H1 (cell line): ENCODE measurements around the gene AZGP1. TPM values are rescaled to one million over a fixed set of nuclear protein-coding genes. Genes with fewer than 3 reads are reported as not detected.
A peak's percentile ranks its signal among the peaks of the same experiment; 100 is the strongest.

Source experiments
- CTCF ChIA-PET: fragments of 300-600 bp; sonication (Branson Sonifier 250); formaldehyde crosslinking; loops from one replicate; lab custom pipeline; 2021; ENCODE audit not compliant: partially characterized antibody; lab: Charles Lee
- POLR2A ChIA-PET: fragments of 300-600 bp; sonication (Branson Sonifier 250); formaldehyde crosslinking; loops from one replicate; lab custom pipeline; 2021; ENCODE audit warnings: inconsistent platforms; ENCODE audit not compliant: partially characterized antibody; lab: Charles Lee
- DNase-seq, 2 experiments: peaks; one replicate each; pipeline versions ENCODE4 v3.0.0 to v3.0.0-alpha.2; 2010 to 2022; ENCODE audit warnings: low spot score in 2 of 2, low read depth in 1 of 2, mixed read lengths in 1 of 2
- FAIRE-seq: peaks from 2 replicates; lab custom pipeline; 2011; peaks lifted over from hg19 to GRCh38; lab: Jason Lieb, UNC
- H2AFZ ChIP-seq: 2 replicates; pipeline ENCODE4 v1.8.1; 2012; ENCODE audit warnings: low read length, inconsistent platforms
- H2AK5ac ChIP-seq: 2 replicates; pipeline ENCODE4 v1.6.1; 2013; ENCODE audit warnings: low read depth, low read length
- H2BK120ac ChIP-seq: replicated peaks from 2 replicates; pipeline ENCODE3; 2013; ENCODE audit warnings: low read depth, low read length, inconsistent platforms
- H2BK12ac ChIP-seq: 2 replicates; pipeline ENCODE4 v1.6.1; 2013; ENCODE audit warnings: low read depth, low read length
- H2BK15ac ChIP-seq: 2 replicates; pipeline ENCODE4 v1.6.1; 2013; ENCODE audit warnings: low read length
- H2BK20ac ChIP-seq: 2 replicates; pipeline ENCODE4 v1.6.1; 2013; ENCODE audit warnings: low read length
- H2BK5ac ChIP-seq: 2 replicates; pipeline ENCODE4 v1.6.1; 2013; ENCODE audit warnings: low read depth, low read length
- H3K14ac ChIP-seq: 2 replicates; pipeline ENCODE4 v1.6.1; 2013; ENCODE audit warnings: inconsistent platforms; ENCODE audit not compliant: insufficient read length
- H3K18ac ChIP-seq: 2 replicates; pipeline ENCODE4 v1.6.1; 2013; ENCODE audit warnings: low read length; ENCODE audit errors: extremely low read depth
- H3K23ac ChIP-seq: 2 replicates; pipeline ENCODE4 v1.6.1; 2013; ENCODE audit warnings: inconsistent platforms; ENCODE audit not compliant: insufficient read length
- H3K23me2 ChIP-seq: 2 replicates; pipeline ENCODE4 v1.6.1; 2013; ENCODE audit warnings: low read depth, low read length
- H3K27ac ChIP-seq: 2 replicates; pipeline ENCODE4 v1.6.1; 2011; ENCODE audit warnings: low read depth, low read length, inconsistent platforms
- H3K27me3 ChIP-seq, 4 experiments: replicated peaks in 1 of 4; 1 replicate in 1 of 4; 2 replicates in 3 of 4; pipeline versions ENCODE4 v1.6.1 to v1.8.1; 2011 to 2013; ENCODE audit warnings: low read length in 3 of 4, mild to moderate bottlenecking in 3 of 4, inconsistent platforms in 2 of 4, mixed read lengths in 2 of 4, moderate library complexity in 1 of 4; ENCODE audit not compliant: control insufficient read depth in 3 of 4, insufficient read depth in 3 of 4; ENCODE audit errors: extremely low read depth in 1 of 4
- H3K36me3 ChIP-seq, 4 experiments: 2 replicates each; pipeline versions ENCODE4 v1.6.1 to v1.8.1; 2011 to 2013; ENCODE audit warnings: mild to moderate bottlenecking in 4 of 4, low read length in 3 of 4, moderate library complexity in 2 of 4, control low read depth in 1 of 4, inconsistent platforms in 1 of 4; ENCODE audit not compliant: insufficient read depth in 4 of 4, control insufficient read depth in 2 of 4
- H3K4ac ChIP-seq: replicated peaks from 2 replicates; pipeline ENCODE3; 2013; ENCODE audit warnings: low read length, low read depth, mixed read lengths, inconsistent platforms; ENCODE audit not compliant: insufficient read length
- H3K4me1 ChIP-seq, 4 experiments: replicated peaks in 1 of 4; 1 replicate in 1 of 4; 2 replicates in 3 of 4; pipeline versions ENCODE4 v1.6.1 to v1.8.1; 2011 to 2013; ENCODE audit warnings: low read length in 3 of 4, inconsistent platforms in 2 of 4, mixed read lengths in 1 of 4; ENCODE audit not compliant: insufficient read depth in 4 of 4, control insufficient read depth in 3 of 4
- H3K4me2 ChIP-seq, 2 experiments: 2 replicates each; pipeline versions ENCODE4 v1.6.1 to v1.8.1; 2011 to 2013; ENCODE audit warnings: low read depth in 2 of 2, low read length in 2 of 2, control low read depth in 1 of 2, inconsistent platforms in 1 of 2, mild to moderate bottlenecking in 1 of 2; ENCODE audit not compliant: insufficient read depth in 1 of 2
- H3K4me3 ChIP-seq, 4 experiments: fragments of 200-600, 300-600 bp in 1 of 4; sonication (generic), shearing (Covaris generic), sonication (Bioruptor Twin) in 1 of 4; 2 replicates each; pipeline versions ENCODE4 v1.5.1 to v1.8.1; 2011 to 2016; ENCODE audit warnings: low read length in 4 of 4, low read depth in 3 of 4, control low read depth in 2 of 4, inconsistent platforms in 2 of 4, mild to moderate bottlenecking in 2 of 4, mixed read lengths in 1 of 4, moderate library complexity in 1 of 4; ENCODE audit not compliant: insufficient read depth in 2 of 4; ENCODE audit errors: extremely low read depth in 1 of 4
- H3K56ac ChIP-seq: replicated peaks from 2 replicates; pipeline ENCODE3; 2013; ENCODE audit warnings: low read depth, mild to moderate bottlenecking, mixed read lengths, low read length, inconsistent platforms; ENCODE audit not compliant: insufficient read length
- H3K79me1 ChIP-seq: 2 replicates; pipeline ENCODE4 v1.6.1; 2013; ENCODE audit warnings: low read depth, low read length, control low read depth
- H3K79me2 ChIP-seq, 2 experiments: 2 replicates each; pipeline versions ENCODE4 v1.6.1 to v1.8.1; 2012 to 2013; ENCODE audit warnings: low read length in 2 of 2, mild to moderate bottlenecking in 2 of 2, inconsistent platforms in 1 of 2; ENCODE audit not compliant: insufficient read depth in 2 of 2, control insufficient read depth in 1 of 2
- H3K9ac ChIP-seq, 4 experiments: replicated peaks in 1 of 4; 1 replicate in 1 of 4; 2 replicates in 3 of 4; pipeline versions ENCODE4 v1.6.1 to v1.8.1; 2011 to 2013; ENCODE audit warnings: low read depth in 3 of 4, low read length in 3 of 4, control low read depth in 2 of 4, mild to moderate bottlenecking in 2 of 4, moderate library complexity in 2 of 4, inconsistent platforms in 1 of 4; ENCODE audit errors: extremely low read depth in 1 of 4
- H3K9me3 ChIP-seq, 2 experiments: 2 replicates each; pipeline versions ENCODE4 v1.6.1 to v1.8.1; 2012 to 2013; ENCODE audit warnings: mild to moderate bottlenecking in 2 of 2, moderate library complexity in 2 of 2, control low read depth in 1 of 2, inconsistent platforms in 1 of 2, low read depth in 1 of 2, low read length in 1 of 2, mixed read lengths in 1 of 2; ENCODE audit not compliant: insufficient read depth in 2 of 2
- H4K20me1 ChIP-seq, 2 experiments: replicated peaks in 1 of 2; 2 replicates each; pipeline versions ENCODE3 to v1.8.1; 2011 to 2013; ENCODE audit warnings: inconsistent platforms in 2 of 2, low read length in 2 of 2, mild to moderate bottlenecking in 1 of 2; ENCODE audit not compliant: insufficient read depth in 2 of 2, control insufficient read depth in 1 of 2
- H4K5ac ChIP-seq: 2 replicates; pipeline ENCODE4 v1.6.1; 2013; ENCODE audit warnings: low read length, low read depth, mixed read lengths, inconsistent platforms; ENCODE audit not compliant: insufficient read length
- H4K8ac ChIP-seq: 2 replicates; pipeline ENCODE4 v1.8.0; 2013; ENCODE audit warnings: mild to moderate bottlenecking, moderate library complexity, low read length, inconsistent platforms; ENCODE audit not compliant: insufficient read depth; ENCODE audit errors: extremely low read depth
- H4K91ac ChIP-seq: replicated peaks from 2 replicates; pipeline ENCODE3; 2013; ENCODE audit warnings: low read length, mixed read lengths, inconsistent platforms; ENCODE audit not compliant: insufficient read length
- WGBS, 2 experiments: shearing (Covaris generic) in 1 of 2; methylation state at CpG; one replicate each; pipeline versions ENCODE4 v1.1.6 to v1.1.7; 2013 to 2015; ENCODE audit warnings: low lambda C conversion rate in 2 of 2, mixed read lengths in 2 of 2, inconsistent platforms in 1 of 2, low coverage in 1 of 2, missing lambda C conversion rate in 1 of 2; ENCODE audit not compliant: insufficient replicate concordance in 2 of 2, insufficient coverage in 1 of 2, insufficient read length in 1 of 2; ENCODE audit errors: extremely low coverage in 1 of 2, missing lambda C conversion rate in 1 of 2; 5-methylcytosine and 5-hydroxymethylcytosine counted together
- polyA plus RNA-seq, 7 experiments: library from polyadenylated mRNA; depleted of rRNA in 3 of 7; stranded (reverse) in 5 of 7; unstranded in 2 of 7; fragments of >200 nt in 5 of 7; fragments of 200-250 nt in 2 of 7; gene quantifications; 1 replicate in 5 of 7; 2 replicates in 1 of 7; 4 replicates in 1 of 7; pipeline versions ENCODE4 v1.2.1 to v1.2.3, GENCODE V29; 2011 to 2013; ENCODE audit warnings: missing spikeins in 2 of 7, mixed read lengths in 2 of 7
- total RNA-seq: library from RNA; stranded (reverse); fragmentation: NEBNext Ultra II Directional; extraction: Animal tissue kit (Norgen Biotek cat#: 25700); gene quantifications from 2 replicates; pipeline ENCODE4 v1.2.1, GENCODE V29; 2021

The AZGP1 gene
- total and polyA plus RNA-seq, 2 of the 8 experiments (the other 6 are each of a cell fraction or from before 2014, with no cell fraction given), result 0.52 to 0.68 TPM

GRCh38 chr7:99930376-99930775, 45.5 kb downstream of the AZGP1 start:
- FAIRE-seq, result no peak

More at GRCh38 chr7:99930376-99930775, 45.5 kb downstream of the AZGP1 start:
- H3K4me3 ChIP-seq, result no peak overlapping the region
- no peak overlapping the region for H3K4ac ChIP-seq
- no peak overlapping the region for H4K8ac ChIP-seq
- no peak overlapping the region for H3K23ac ChIP-seq
- H3K36me3 ChIP-seq, result no peaks in the 10 kb centered on the region
- no peak overlapping the region for H3K14ac ChIP-seq
- no peak for DNase-seq
- no peaks in the 10 kb centered on the region for H3K79me2 ChIP-seq
- no peak overlapping the region for H2BK15ac ChIP-seq
- peaks cover 2 to 10% (median 4%) of the 10 kb centered on the region in 4 experiments; a peak in 5 of 7 replicates for H3K4me1 ChIP-seq
- H3K27ac ChIP-seq, result no peak overlapping the region
- no peak overlapping the region for H4K5ac ChIP-seq
- H3K9ac ChIP-seq, result no peak overlapping the region
- H3K18ac ChIP-seq, result no peak overlapping the region
- no peak overlapping the region for H2BK12ac ChIP-seq
- no peak overlapping the region for H2AK5ac ChIP-seq
- no peak overlapping the region for H2BK120ac ChIP-seq
- ChIA-PET CTCF (interaction anchor here (1.1 to 2.7 kb wide), 14 partner anchors 11 to 119 kb away, joined by 3 to 27 read pairs (median 6); partner anchors contain the start of gene ZSCAN21), POLR2A (interaction anchor here (1.9 to 3.4 kb wide), 2 partner anchors 13 to 171 kb away, joined by 4 to 45 read pairs; partner anchors contain the start of genes AP4M1 and MCM7)
- H3K27me3 ChIP-seq, result no peaks in the 10 kb centered on the region
- H3K4me2 ChIP-seq, result peak overlapping the region in 1 of 2 experiments; percentile 9; a peak in 1 of 4 replicates
- no peaks in the 10 kb centered on the region for H3K79me1 ChIP-seq
- H3K9me3 ChIP-seq, result no peaks in the 10 kb centered on the region
- no peak overlapping the region for H2BK5ac ChIP-seq
- H3K56ac ChIP-seq, result no peak overlapping the region
- H2BK20ac ChIP-seq, result no peak overlapping the region
- no peak overlapping the region for H2AFZ ChIP-seq
- H4K91ac ChIP-seq, result peak overlapping the region; percentile 84
- no peaks in the 10 kb centered on the region for H3K23me2 ChIP-seq
- no peaks in the 10 kb centered on the region for H4K20me1 ChIP-seq
- 93% methylated on average over 3 of the region's 3 CpGs; no CpG with 5 or more reads in 1 of the 2 experiments for WGBS, 2 experiments
